Measurements from ENCODE around the gene SHE. TPM values are rescaled to one million over a fixed set of nuclear protein-coding genes. Genes with fewer than 3 reads are reported as not detected.

Gene SHE
- total and polyA plus RNA-seq, 4 donors, result 3.1 to 7.5 (median 4.7) TPM

DNA sequence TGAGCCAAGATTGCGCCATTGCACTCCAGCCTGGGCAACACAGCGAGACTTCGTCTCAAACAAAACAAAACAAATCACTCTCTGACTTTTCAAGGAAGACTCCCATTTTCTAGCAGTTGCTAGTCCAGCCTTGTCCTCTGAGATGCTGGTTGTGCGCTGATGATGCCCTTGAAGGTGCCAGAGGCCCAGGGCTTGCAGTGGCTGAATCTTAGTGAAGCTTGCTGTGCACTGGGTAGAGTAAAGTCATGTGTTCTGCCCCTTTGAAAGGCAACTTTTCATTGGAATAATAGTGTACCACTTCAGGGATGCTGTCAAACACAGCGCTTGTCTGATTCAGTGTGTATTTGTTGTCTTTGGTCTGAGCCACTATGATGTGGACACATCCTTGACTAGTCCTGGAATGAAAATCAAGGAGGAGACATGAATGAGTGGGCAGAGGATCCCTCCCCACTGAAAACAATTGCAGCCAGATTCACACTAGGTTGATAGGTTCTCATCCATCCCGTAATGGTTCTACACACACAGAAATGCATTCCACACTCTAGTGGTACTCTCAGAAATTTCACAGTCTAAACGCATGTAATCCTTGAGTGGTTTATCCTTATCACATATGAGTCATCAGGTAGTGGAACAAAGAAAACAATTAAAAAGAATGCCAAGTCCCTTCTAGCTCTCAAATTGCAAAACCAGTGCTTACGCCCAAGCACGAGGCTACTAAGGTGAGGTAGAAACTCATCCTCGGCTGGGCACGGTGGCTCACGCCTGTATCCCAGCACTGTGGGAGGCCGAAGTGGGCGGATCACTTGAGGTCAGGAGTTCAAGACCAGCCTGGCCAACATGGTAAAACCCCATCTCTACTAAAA, 18.0 kb downstream of the SHE start (continued):
- no peak for TF ChIP-seq REST (IDR thresholded peaks at IDR 0.05)
- TF ChIP-seq FOXA2 (IDR thresholded peaks at IDR 0.05), result no peak
- TF ChIP-seq ZBTB33 (IDR thresholded peaks at IDR 0.05), result no peak

GRCh38 chr1:154481053-154481452, 21.2 kb downstream of the SHE start:
- Histone ChIP-seq H3K4me1 (ENCODE audit: control insufficient read depth in 4 of 4, insufficient read depth in 4 of 4, low read length in 3 of 4) (peaks cover 4 to 12% (median 7%) of the 10 kb centered on the region in 4 donors), H3K4me3 (ENCODE audit: low read depth in 1 of 3, low read length in 3 of 3) (no peak overlapping the region), H3K36me3 (ENCODE audit: control insufficient read depth in 4 of 4, insufficient read depth in 3 of 4, low read depth in 1 of 4, low read length in 3 of 4) (no peaks in the 10 kb centered on the region), H3K9me3 (ENCODE audit: control insufficient read depth in 4 of 4, low read length in 3 of 4) (no peaks in the 10 kb centered on the region), H3K27me3 (ENCODE audit: control insufficient read depth in 4 of 4, insufficient read depth in 4 of 4, low read length in 3 of 4) (no peaks in the 10 kb centered on the region), H3K27ac (ENCODE audit: low read depth in 1 of 2, low read length in 2 of 2) (no peak overlapping the region), H3K9ac (ENCODE audit: low read depth in 1 of 2, low read length in 2 of 2) (no peak overlapping the region)
- TF ChIP-seq GABPA (IDR thresholded peaks at IDR 0.05 in 1 of 2, conservative IDR thresholded peaks at IDR 0.05 in 1 of 2), result no peak
- no peak for TF ChIP-seq CTCF (IDR thresholded peaks at IDR 0.05; ENCODE audit: low read depth, low read length, missing input control)
- WGBS, result 63% methylated on average over 1 of the region's 1 CpG
- DNase-seq (ENCODE audit: low spot score), result no peak

- Histone ChIP-seq H3K36me3 (ENCODE audit: control insufficient read depth in 4 of 4, insufficient read depth in 3 of 4, low read depth in 1 of 4, low read length in 3 of 4) (no peaks in the 10 kb centered on the region), H3K4me1 (ENCODE audit: control insufficient read depth in 4 of 4, insufficient read depth in 4 of 4, low read length in 3 of 4) (peaks cover 0 to 6% (median 1%) of the 10 kb centered on the region in 4 donors), H3K4me3 (ENCODE audit: low read depth in 1 of 3, low read length in 3 of 3) (no peak overlapping the region), H3K9me3 (ENCODE audit: control insufficient read depth in 4 of 4, low read length in 3 of 4) (no peaks in the 10 kb centered on the region), H3K27ac (ENCODE audit: low read depth in 1 of 2, low read length in 2 of 2) (no peak overlapping the region), H3K27me3 (ENCODE audit: control insufficient read depth in 4 of 4, insufficient read depth in 4 of 4, low read length in 3 of 4) (no peaks in the 10 kb centered on the region), H3K9ac (ENCODE audit: low read depth in 1 of 2, low read length in 2 of 2) (no peak overlapping the region)
- TF ChIP-seq CTCF (IDR thresholded peaks at IDR 0.05; ENCODE audit: low read depth, low read length, missing input control) (peak; percentile 99), NR2F2 (IDR thresholded peaks at IDR 0.05) (peak; percentile 82), YY1 (IDR thresholded peaks at IDR 0.05) (peak; percentile 68), HNF4A (conservative IDR thresholded peaks at IDR 0.05) (peak in 1 of 2 donors; percentile 21), SP1 (IDR thresholded peaks at IDR 0.05) (no peak), EGR1 (IDR thresholded peaks at IDR 0.05; ENCODE audit: low read depth in 2 of 2) (no peak), REST (IDR thresholded peaks at IDR 0.05) (peak; percentile 33), RAD21 (IDR thresholded peaks at IDR 0.05) (peak; percentile 99 to 100), JUND (IDR thresholded peaks at IDR 0.05) (no peak), RXRA (IDR thresholded peaks at IDR 0.05) (peak in 1 of 2 donors; percentile 68)
- DNase-seq (ENCODE audit: low spot score), result peak; percentile 71
- 37% methylated on average over 9 of the region's 9 CpGs for WGBS
Observed at GRCh38 chr1:154479764-154480421, 22.3 kb downstream of the SHE start.

All from liver (tissue), 9 donors.